HCT116 (cell line): Measurements from ENCODE around the gene DOP1B. TPM values are rescaled to one million over a fixed set of nuclear protein-coding genes. Genes with fewer than 3 reads are reported as not detected.

Source experiments
- ATF3 ChIP-seq: IDR thresholded peaks from 2 replicates; pipeline ENCODE4 v1.6.1; 2012
- CTCF ChIP-seq, 3 experiments: fragments of 200-600 bp in 1 of 3; sonication (generic) in 1 of 3; IDR thresholded peaks in 2 of 3; conservative IDR thresholded peaks in 1 of 3; 2 replicates each; pipeline ENCODE4 v1.5.1; 2012 to 2017; ENCODE audit warnings: low read depth in 2 of 3, low read length in 2 of 3, antibody characterized with exemption in 1 of 3, borderline replicate concordance in 1 of 3, control low read depth in 1 of 3, mild to moderate bottlenecking in 1 of 3, mixed read lengths in 1 of 3, mixed run types in 1 of 3, moderate library complexity in 1 of 3; ENCODE audit not compliant: insufficient read depth in 1 of 3
- JUND ChIP-seq: IDR thresholded peaks from 2 replicates; pipeline ENCODE4 v1.6.1; 2012
- MAX ChIP-seq: IDR thresholded peaks from 2 replicates; pipeline ENCODE4 v1.6.1; 2012
- POLR2A ChIP-seq: IDR thresholded peaks from 2 replicates; pipeline ENCODE4 v1.7.0; 2011; ENCODE audit warnings: borderline replicate concordance; ENCODE audit not compliant: insufficient read depth, insufficient read length; ENCODE audit errors: extremely low read depth
- TCF7L2 ChIP-seq: IDR thresholded peaks from 2 replicates; pipeline ENCODE4 v1.7.0; 2011; ENCODE audit warnings: borderline replicate concordance, inconsistent platforms; ENCODE audit not compliant: insufficient read depth, insufficient read length; ENCODE audit errors: extremely low read depth
- ZBTB33 ChIP-seq: IDR thresholded peaks from 2 replicates; pipeline ENCODE4 v1.6.1; 2011; ENCODE audit warnings: mild to moderate bottlenecking, low read length, moderate library complexity; ENCODE audit not compliant: insufficient replicate concordance; ENCODE audit errors: extremely low read depth
- ZFX ChIP-seq: fragments of 450-650 bp; IDR thresholded peaks from 2 replicates; pipeline ENCODE4 v1.6.1; 2017
- total RNA-seq: library from RNA; stranded (reverse); gene quantifications from one replicate; pipeline ENCODE4 v1.2.1, GENCODE V29; 2021; ENCODE audit not compliant: unreplicated experiment

The DOP1B gene
- total RNA-seq, 1 experiment from 2014 or later = 15.4 TPM

- no peak for TF ChIP-seq CTCF (IDR thresholded peaks at IDR 0.05 in 2 of 3, conservative IDR thresholded peaks at IDR 0.05 in 1 of 3; ENCODE audit: borderline replicate concordance in 1 of 3, insufficient read depth in 1 of 3, low read depth in 2 of 3, low read length in 2 of 3)
- no peak for TF ChIP-seq ATF3
- no peak for TF ChIP-seq ZBTB33
- no peak for TF ChIP-seq TCF7L2
- TF ChIP-seq MAX = no peak
- no peak for TF ChIP-seq JUND
- no peak for TF ChIP-seq POLR2A
- TF ChIP-seq ZFX = no peak
Observed at GRCh38 chr21:36111238-36111637, 45.4 kb upstream of the DOP1B start (continued).
